ENCODE results near the gene ZEB1. TPM values are rescaled to one million over a fixed set of nuclear protein-coding genes. Genes with fewer than 3 reads are reported as not detected.

The ZEB1 gene
- total RNA-seq, 6 experiments from 2014 or later: 46.2 to 59.5 (median 53.2) TPM

DNA sequence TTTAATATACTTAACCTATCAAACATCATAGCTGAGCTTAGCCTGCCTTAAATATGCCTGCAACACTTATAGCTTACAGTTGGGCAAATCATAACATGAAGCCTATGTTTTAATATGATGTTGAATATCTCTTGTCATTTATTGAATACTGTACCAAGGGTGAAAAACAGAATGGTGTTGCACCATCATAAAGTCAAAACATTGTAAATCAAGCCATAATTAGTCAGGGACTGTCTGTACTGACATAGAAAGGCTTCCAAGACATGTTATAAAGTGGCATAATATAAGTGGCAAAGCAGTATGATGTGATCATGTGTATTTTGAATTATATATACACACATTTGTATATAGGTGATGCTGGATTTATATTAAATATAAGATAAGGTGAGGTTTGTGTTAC lies 140.0 kb downstream of the ZEB1 start:
- H3K4me3 Mint-ChIP-seq: no peak overlapping the region
- H3K27ac Mint-ChIP-seq: no peak overlapping the region
- peaks cover 17% of the 10 kb centered on the region; the same call in 1 of the 2 replicates for H3K4me1 Mint-ChIP-seq (ENCODE audit: low read depth)
- no peaks in the 10 kb centered on the region; the same call in 1 of the 2 replicates for H3K27me3 Mint-ChIP-seq (ENCODE audit: insufficient read depth)
- no peak for DNase-seq
- peaks cover 18% of the 10 kb centered on the region for H3K9me3 Mint-ChIP-seq
- no peak for TF ChIP-seq CTCF (IDR thresholded peaks at IDR 0.05)
- H3K36me3 Mint-ChIP-seq (ENCODE audit: low read depth): peaks cover 43% of the 10 kb centered on the region

DNA sequence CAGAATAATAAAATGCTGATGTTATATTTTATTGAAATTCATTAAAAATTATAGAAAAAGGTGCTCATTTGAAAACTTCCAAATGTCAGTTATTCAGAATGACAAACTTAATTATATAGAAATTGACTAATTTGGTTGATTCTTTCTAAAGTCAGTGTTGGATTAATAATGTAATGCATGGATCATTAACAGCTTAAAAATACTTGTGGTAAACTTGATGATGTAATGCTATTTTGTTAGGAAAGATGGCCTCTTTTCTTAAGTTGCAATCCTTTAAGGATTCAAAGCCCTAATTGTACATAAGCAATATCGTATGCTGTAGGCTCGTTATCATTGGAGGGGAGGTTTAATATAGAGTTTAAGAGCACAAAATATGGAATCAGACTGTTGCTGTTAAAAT lies 141.2 kb downstream of the ZEB1 start:
- H3K27ac Mint-ChIP-seq: no peak overlapping the region
- H3K4me3 Mint-ChIP-seq: no peak overlapping the region
- H3K27me3 Mint-ChIP-seq (ENCODE audit: insufficient read depth): no peaks in the 10 kb centered on the region; the same call in 1 of the 2 replicates
- no peak for TF ChIP-seq CTCF (IDR thresholded peaks at IDR 0.05)
- H3K4me1 Mint-ChIP-seq (ENCODE audit: low read depth): peaks cover 16% of the 10 kb centered on the region; the same call in 1 of the 2 replicates
- peaks cover 37% of the 10 kb centered on the region for H3K36me3 Mint-ChIP-seq (ENCODE audit: low read depth)
- H3K9me3 Mint-ChIP-seq: peaks cover 25% of the 10 kb centered on the region
- no peak for DNase-seq

DNA sequence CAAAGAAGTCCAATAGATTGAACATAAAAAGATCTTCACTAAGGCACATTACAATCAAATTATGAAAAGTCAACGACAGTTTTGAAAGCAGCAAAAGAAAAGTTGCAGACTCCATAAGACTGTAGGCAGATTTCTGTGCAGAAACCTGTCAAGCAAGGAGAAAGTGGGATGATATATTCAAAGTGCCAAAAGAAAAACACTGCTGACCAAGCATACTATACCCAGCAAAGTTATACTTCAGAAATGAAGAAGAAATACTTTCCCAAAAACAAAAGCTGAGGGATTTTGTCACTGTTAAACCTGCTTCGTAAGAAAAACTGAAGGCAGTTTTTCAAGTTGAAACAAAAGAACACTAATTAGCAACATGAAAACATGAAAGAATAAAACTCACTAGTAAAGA lies 145.5 kb downstream of the ZEB1 start:
- H3K4me3 Mint-ChIP-seq: no peak overlapping the region
- no peak for TF ChIP-seq CTCF (IDR thresholded peaks at IDR 0.05)
- peaks cover 10% of the 10 kb centered on the region; the same call in 1 of the 2 replicates for H3K4me1 Mint-ChIP-seq (ENCODE audit: low read depth)
- H3K27ac Mint-ChIP-seq: no peak overlapping the region
- peaks cover 73% of the 10 kb centered on the region for H3K36me3 Mint-ChIP-seq (ENCODE audit: low read depth)
- DNase-seq: no peak
- peaks cover 38% of the 10 kb centered on the region for H3K9me3 Mint-ChIP-seq
- no peaks in the 10 kb centered on the region; the same call in 1 of the 2 replicates for H3K27me3 Mint-ChIP-seq (ENCODE audit: insufficient read depth)

GRCh38 chr10:31466313-31466712 lies 147.3 kb downstream of the ZEB1 start:
- H3K4me1 Mint-ChIP-seq (ENCODE audit: low read depth): peaks cover 10% of the 10 kb centered on the region; the same call in 1 of the 2 replicates
- peaks cover 69% of the 10 kb centered on the region for H3K36me3 Mint-ChIP-seq (ENCODE audit: low read depth)
- no peak for DNase-seq
- no peaks in the 10 kb centered on the region for H3K27me3 Mint-ChIP-seq (ENCODE audit: insufficient read depth)
- TF ChIP-seq CTCF (IDR thresholded peaks at IDR 0.05): no peak
- no peak overlapping the region for H3K27ac Mint-ChIP-seq
- peaks cover 38% of the 10 kb centered on the region for H3K9me3 Mint-ChIP-seq
- no peak overlapping the region for H3K4me3 Mint-ChIP-seq

DNA sequence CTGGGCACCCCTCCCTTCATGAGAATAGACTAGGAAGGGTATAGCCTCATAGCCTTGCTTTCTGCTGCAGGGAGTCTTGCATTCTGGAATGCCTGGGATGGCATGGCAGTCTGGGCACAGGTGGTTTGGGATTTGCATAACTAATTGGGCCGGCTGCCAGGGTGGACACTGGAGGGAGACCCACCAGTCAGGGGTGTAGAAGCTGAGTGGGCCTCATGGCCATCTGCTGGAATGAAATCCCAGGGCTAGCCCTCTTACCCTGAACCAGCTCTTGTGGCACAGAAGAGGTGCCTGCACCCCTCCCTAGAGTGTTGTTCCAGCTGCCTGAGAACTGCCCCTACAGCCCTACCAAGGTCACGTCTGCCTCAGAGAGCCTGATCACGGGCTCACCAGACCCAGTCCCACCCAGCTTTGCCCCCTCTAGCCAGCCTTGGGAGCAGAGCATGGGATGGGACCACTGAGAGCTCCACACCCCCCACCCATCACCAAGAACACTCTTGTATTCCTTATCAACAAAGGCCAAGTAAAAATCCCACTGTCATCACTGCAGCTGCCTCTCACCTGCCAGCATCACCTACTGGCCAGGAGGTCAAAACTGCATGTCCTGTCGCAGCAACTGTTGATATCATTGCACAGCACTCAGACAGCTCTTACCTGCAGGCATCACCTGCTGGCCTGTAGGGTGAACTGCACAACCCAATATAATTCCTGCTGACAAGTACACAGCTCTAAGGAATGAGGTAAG lies 148.9 kb downstream of the ZEB1 start:
- Mint-ChIP-seq H3K27me3 (ENCODE audit: insufficient read depth) (no peaks in the 10 kb centered on the region), H3K4me1 (ENCODE audit: low read depth) (peaks cover 10% of the 10 kb centered on the region; the same call in 1 of the 2 replicates), H3K27ac (no peak overlapping the region), H3K9me3 (peaks cover 30% of the 10 kb centered on the region), H3K36me3 (ENCODE audit: low read depth) (peaks cover 54% of the 10 kb centered on the region), H3K4me3 (no peak overlapping the region)
- TF ChIP-seq CTCF (IDR thresholded peaks at IDR 0.05): peak; percentile 71
- no peak for DNase-seq
